HEK293T (cell line): Measurements from ENCODE around the gene SERPINE1.

ENCODE experiments used
- CTBP1 ChIP-seq: fragments of 450-650 bp; IDR thresholded peaks from 2 replicates; pipeline ENCODE4 v1.6.1; 2016; ENCODE audit warnings: borderline replicate concordance
- FOXK2 ChIP-seq: fragments of 450-650 bp; IDR thresholded peaks from 2 replicates; pipeline ENCODE4 v1.6.1; 2016; ENCODE audit warnings: mild to moderate bottlenecking
- LEF1 ChIP-seq: fragments of 450-650 bp; IDR thresholded peaks from 2 replicates; pipeline ENCODE4 v1.6.1; 2017; ENCODE audit warnings: mild to moderate bottlenecking, borderline replicate concordance
- TF ChIP-seq, protein P1 (sequence below): fragments of 450-650 bp; IDR thresholded peaks from 2 replicates; pipeline ENCODE4 v1.6.1; 2016

DNA sequence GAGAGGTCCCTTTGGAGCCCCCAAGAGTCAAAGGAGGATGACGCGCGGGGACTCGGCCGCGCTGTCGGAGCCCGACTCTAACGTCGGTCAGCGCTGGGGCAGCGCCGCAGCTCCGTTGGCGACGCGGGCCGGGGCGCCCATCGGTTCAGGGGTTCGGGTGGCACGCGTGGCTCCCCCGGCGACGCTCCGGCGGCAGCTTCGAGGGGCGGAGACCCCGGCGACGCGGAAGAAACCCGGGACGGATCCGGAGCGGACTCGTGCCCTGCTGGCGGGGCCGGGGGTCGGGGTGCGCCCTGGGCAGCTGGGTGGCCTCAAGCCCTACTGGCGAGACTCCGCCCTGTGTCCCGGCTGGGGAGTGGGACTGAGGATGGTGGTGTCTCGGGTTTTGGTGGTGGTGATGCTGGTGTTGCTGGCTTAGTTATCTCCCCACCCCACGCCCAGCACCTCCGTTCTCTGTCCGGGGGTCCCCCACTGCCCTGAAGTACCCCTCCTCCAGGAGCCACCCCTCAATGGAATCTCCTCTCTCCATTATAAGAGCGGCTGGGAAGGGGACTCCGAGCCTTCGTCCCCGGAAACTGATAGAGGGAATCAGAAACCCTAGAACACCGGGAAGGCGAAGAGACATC lies 53.3 kb downstream of the SERPINE1 start, which contains the start of gene NAT16:
- TF ChIP-seq, protein P1, sequence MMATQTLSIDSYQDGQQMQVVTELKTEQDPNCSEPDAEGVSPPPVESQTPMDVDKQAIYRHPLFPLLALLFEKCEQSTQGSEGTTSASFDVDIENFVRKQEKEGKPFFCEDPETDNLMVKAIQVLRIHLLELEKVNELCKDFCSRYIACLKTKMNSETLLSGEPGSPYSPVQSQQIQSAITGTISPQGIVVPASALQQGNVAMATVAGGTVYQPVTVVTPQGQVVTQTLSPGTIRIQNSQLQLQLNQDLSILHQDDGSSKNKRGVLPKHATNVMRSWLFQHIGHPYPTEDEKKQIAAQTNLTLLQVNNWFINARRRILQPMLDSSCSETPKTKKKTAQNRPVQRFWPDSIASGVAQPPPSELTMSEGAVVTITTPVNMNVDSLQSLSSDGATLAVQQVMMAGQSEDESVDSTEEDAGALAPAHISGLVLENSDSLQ, result no peak
- no peak for TF ChIP-seq FOXK2
- TF ChIP-seq CTBP1, result no peak
- no peak for TF ChIP-seq LEF1
